UCSD-AML1 (cell line): ENCODE data around the gene POSTN.

Experiments used
- DNase-seq: peaks from one replicate; lab custom pipeline; 2025; ENCODE audit not compliant: unreplicated experiment; lab: John Stamatoyannopoulos, UW

POSTN gene

GRCh38 chr13:37598597-37598996, at the start of gene POSTN:
POSTN (minus strand) TSS chr13:37598768; CDS start chr13:37598726, 42 bp downstream.
- DNase-seq = no peak

DNA sequence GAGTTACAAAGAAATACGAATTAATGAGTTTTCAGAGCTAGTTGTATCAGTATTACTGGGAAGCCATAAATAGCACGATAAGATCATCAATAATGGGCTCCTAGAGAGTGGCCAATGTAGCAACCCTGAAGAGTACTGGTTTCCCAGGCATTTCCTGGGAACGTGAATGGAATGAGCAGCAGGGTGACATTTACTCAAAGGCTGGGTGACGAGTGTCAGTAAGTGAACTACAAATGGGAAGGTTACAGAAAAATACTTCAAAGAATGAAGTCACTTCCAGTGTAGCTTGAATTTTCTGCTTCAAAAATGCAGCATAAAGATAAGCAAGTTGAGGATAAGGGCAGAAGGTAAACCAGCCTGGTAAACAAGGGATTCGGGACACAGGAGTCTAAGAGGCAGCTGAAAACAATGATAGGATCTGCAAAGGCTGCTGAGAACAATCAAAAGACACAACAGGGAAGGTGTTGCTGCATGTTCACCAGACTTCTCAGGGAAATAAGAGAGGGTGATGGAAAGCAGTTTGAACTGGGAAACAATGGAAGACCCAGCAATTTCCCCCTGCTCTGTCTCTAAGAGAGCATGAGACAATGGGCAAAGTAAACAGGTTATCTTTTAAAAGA, 48.6 kb upstream of the POSTN start:
- no peak for DNase-seq

DNA sequence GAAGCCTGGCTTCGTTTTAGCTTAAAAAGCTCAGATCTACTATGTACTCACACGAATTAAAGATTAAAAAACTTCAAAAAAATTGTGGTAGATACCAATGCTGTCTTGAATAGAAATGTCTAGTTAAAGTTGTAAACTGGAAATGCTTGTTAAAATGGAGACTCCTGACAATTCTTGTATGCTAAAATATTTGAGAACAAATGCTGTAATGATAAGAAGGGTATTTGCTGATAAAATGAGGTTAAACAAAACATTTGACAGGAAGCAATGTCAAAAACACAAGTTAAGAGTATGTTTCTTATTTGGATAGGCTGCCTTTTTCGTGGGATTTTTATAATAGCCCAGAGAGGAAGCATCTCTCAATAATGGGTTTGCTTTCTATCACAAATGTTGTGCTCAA, 48.0 kb upstream of the POSTN start:
- DNase-seq = no peak

DNA sequence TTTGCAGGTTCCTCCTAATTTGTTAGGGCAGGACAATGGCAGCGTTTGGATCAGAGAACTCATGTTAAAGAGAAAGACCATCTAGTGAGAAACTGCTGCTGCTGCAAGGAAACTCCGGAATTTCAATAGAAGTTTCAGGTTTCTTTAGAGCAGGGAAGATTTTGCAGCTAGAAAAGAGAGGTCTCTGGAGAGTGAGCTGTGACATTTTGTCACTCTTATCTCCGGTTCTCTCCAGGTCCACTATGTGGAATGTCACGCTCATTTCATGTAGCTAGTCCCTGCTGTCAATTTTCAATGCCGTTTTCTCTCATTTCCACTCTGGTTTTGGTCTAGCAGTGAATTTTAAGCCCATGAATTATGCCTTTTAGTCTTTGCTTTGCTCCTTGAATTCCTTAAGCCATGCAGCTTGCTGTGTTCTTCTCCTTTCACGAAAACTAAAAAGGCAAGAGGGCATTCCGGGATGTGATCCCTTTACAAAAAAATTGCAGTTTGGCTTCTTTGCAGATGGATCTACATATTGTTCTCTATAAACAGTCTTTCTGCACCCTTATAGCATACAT, 46.7 kb upstream of the POSTN start:
- DNase-seq = no peak

DNA sequence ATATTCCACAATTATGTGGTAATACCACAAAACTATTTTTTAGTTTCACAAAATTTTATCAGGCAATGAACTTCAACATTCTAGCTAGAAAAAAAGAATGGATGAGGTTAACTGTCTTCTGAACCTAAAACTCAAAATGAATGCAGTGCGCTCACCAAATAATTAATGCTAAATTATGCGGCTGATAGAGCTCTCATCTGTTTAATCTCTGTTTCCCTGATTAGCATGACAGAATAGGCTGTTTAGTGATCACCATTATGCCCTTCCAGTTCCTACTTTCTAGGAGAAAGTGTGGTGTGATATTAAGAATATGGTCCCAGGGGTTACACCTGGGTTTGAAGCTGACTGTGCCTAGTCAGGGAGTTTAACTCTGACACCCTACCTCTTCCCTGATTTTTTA, 42.8 kb upstream of the POSTN start:
- DNase-seq = no peak

DNA sequence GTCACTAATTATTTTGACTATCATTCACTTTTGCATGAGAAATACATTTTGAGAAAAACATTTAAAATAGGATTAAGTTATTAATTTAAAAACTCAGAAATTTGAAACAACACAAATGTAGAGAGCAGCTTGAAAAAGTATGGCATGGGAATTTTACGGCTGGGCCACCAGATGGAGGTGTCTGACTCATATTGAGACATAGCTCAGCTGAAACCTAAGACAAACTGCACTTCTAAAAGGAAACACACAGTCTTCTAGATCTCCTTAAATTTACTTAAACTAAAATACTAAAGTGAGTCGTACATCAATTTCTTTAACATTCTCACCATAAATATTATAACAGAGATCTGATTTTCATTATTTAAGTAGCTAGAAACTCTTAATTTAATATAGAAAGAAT, 41.9 kb upstream of the POSTN start:
- DNase-seq = no peak

DNA sequence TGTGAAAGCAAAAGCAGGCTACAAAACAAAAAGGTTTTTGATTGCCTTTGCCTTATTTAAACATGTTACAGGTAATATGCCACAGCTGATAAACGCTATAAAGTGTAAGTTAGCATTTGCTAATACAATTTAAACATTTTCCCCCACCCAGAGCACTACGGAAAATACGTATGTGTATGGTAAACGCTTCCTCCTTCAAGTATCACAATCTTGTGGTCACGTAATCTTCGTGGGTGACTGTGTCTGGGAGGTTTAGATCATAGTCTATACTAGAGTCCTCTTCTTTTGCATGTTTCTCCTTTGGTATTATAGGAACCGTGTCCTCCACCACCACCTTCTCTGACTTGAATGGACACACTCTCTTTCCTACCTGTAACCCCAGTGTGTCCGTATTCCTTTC, 38.1 kb upstream of the POSTN start:
- DNase-seq = no peak

- DNase-seq = no peak
These were observed 33.7 kb upstream of the POSTN start for GRCh38 chr13:37632294-37632693.

DNA sequence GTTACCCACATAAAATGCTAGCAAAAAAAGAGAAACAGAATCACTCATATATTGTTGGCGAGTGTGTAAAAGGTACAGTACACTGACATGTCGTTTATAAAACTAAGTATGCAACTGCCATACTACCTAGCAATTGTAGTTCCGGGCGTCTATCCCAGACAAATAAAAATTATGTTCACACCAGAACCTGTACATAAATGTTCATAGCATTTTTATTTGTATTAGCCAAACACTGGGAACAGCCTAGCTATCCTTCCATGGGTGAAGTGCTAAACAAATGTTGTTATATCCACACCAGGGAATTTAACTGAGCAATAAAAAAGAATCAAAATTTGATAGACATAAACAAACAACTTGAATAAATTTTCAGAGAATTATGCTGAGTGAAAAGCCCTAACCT, 28.9 kb upstream of the POSTN start:
- DNase-seq = no peak

DNA sequence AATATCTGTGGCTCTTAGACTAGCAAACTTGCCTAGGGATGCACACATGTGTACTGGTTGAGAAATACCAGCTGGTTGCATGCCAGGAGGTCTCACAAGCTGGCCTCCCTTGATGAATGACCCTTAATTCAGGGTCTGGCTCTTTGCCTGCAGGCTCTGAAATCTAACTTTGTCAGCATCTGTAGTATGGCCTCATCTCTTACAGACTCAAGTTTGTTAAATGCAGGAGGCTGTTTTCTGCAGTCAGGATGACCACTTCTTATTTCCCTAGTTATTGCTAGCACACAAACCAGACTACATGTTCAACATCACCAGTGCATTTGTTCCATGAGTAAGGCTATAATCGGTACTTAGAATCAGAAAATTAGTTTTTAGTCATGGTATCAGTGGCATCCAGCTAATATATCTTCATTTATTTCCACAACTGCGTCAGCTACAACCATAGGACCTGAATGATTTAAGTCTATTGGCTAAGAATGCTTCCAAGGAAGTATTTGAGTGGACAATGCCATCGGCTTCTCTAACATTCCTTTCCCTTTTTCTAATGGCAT, 23.3 kb upstream of the POSTN start:
- no peak for DNase-seq

GRCh38 chr13:37618554-37618953, 20.0 kb upstream of the POSTN start:
- DNase-seq = no peak

- no peak for DNase-seq
These were observed 18.6 kb upstream of the POSTN start for GRCh38 chr13:37617173-37617572.

- DNase-seq = no peak
These were observed 17.6 kb upstream of the POSTN start for GRCh38 chr13:37616131-37616530.

GRCh38 chr13:37615276-37615675, 16.7 kb upstream of the POSTN start:
- DNase-seq = no peak

GRCh38 chr13:37613638-37614037, 15.1 kb upstream of the POSTN start:
- DNase-seq = no peak

- no peak for DNase-seq
These were observed 14.7 kb upstream of the POSTN start for GRCh38 chr13:37613236-37613635.

DNA sequence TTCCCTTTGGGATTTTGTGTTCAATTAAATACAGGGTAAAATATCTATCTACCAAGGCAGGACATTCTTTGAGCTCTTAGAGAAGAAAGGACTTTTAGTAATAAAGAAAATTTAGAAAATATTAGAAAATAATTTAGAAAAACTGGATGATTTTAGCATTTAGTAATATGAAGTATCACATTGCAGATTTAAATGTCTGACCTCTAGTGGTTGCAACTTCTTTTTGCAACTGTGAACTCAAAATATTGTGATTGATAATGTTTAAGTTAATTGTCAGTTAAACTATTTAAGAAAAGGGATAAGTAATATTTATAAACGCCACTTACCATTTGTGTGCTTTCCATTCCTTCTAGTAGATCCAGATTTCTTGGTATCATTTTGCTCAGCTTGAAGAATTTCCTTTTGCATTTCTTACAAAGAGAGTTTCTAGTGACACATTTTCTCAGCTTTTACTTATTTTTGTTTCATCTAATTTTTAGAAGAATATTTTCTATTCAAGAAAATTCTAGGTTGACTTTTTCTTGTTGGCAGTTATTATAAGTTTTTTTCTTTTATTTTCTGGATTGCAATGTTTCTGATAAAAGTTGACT, 10.3 kb upstream of the POSTN start:
- no peak for DNase-seq

GRCh38 chr13:37602733-37603381, 4.3 kb upstream of the POSTN start:
- no peak for DNase-seq

GRCh38 chr13:37601648-37602440, 3.3 kb upstream of the POSTN start:
- DNase-seq = no peak

DNA sequence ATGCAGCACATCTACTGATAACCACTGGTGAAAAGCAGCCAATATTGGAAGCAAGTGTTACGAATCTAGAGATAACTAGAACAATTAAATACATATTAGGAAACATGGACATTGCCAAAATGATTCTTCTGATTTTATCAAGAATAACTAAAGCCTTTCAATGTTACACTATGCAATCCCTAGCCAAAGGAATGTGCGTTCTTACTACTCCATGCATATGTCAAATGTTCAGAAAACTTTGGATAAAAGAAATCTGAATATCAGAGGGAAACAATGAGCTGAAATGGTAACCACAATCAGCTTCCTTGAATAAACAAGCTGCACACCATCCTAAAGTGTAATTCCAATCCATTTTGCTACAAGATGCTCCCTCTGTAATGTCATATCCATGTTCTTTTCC, 951 bp upstream of the POSTN start:
- DNase-seq = no peak

- DNase-seq = no peak
These were observed 1.0 kb downstream of the POSTN start for GRCh38 chr13:37597477-37598025.
